ENCODE measurements around the gene FKBP7. TPM values are rescaled to one million over a fixed set of nuclear protein-coding genes. Genes with fewer than 3 reads are reported as not detected.

The FKBP7 gene
- total and polyA plus RNA-seq, 2 of the 13 experiments (the other 11 are each of a cell fraction or from before 2014, with no cell fraction given), result 12.4 to 14.8 TPM

DNA sequence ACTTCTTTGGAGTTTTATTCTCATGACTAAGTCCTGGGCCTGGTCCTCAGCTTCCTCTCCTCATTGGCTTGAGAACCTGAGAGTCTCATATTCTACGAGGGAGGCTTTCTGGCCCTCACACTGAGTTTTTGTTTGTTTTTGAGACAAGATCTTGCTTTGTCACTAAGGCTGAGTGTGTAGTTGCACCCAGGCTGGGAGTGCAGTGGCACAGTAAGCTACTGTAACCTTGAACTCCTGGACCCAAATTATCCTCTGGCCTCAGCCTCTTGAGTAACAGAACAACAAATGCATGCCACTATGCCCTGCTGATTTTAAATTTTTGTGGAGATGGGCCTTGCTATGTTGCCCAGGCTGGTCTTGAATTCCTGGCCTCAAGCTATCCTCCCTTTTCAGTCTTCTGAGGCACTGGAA, 50.0 kb downstream of the FKBP7 start (continued):
- TF ChIP-seq CENPT (CRISPR knock-in tag; IDR thresholded peaks at IDR 0.05; ENCODE audit: low read depth) (no peak), RARA (CRISPR knock-in tag; IDR thresholded peaks at IDR 0.05) (peak; percentile 89), ZNF564 (CRISPR knock-in tag; IDR thresholded peaks at IDR 0.05) (0 out of 2 replicates have a peak, but pooled peaks have one; percentile 68), RFX1 (IDR thresholded peaks at IDR 0.05) (no peak), ELF4 (CRISPR knock-in tag; IDR thresholded peaks at IDR 0.05; ENCODE audit: borderline replicate concordance) (no peak), ZNF496 (CRISPR knock-in tag; IDR thresholded peaks at IDR 0.05; ENCODE audit: insufficient replicate concordance) (no peak), KLF16 (CRISPR knock-in tag; IDR thresholded peaks at IDR 0.05) (peak in 1 of 2 experiments; percentile 59; a peak in 1 of 4 replicates), TBX2 (CRISPR knock-in tag; IDR thresholded peaks at IDR 0.05; ENCODE audit: borderline replicate concordance) (peak; percentile 79), SRSF1 (optimal IDR thresholded peaks at IDR 0.05; ENCODE audit: low read depth, low read length) (no peak), AHR (CRISPR knock-in tag; IDR thresholded peaks at IDR 0.05) (no peak), HNRNPL (IDR thresholded peaks at IDR 0.05; ENCODE audit: low read depth, low read length) (no peak), MEIS1 (CRISPR knock-in tag; IDR thresholded peaks at IDR 0.05; ENCODE audit: borderline replicate concordance) (no peak), ZC3H4 (CRISPR knock-in tag; IDR thresholded peaks at IDR 0.05; ENCODE audit: borderline replicate concordance) (no peak), HNF4A (CRISPR knock-in tag; IDR thresholded peaks at IDR 0.05) (peak; percentile 99), ZNF790 (CRISPR knock-in tag; IDR thresholded peaks at IDR 0.05; ENCODE audit: borderline replicate concordance) (no peak)
- TF ChIP-seq, protein P1, sequence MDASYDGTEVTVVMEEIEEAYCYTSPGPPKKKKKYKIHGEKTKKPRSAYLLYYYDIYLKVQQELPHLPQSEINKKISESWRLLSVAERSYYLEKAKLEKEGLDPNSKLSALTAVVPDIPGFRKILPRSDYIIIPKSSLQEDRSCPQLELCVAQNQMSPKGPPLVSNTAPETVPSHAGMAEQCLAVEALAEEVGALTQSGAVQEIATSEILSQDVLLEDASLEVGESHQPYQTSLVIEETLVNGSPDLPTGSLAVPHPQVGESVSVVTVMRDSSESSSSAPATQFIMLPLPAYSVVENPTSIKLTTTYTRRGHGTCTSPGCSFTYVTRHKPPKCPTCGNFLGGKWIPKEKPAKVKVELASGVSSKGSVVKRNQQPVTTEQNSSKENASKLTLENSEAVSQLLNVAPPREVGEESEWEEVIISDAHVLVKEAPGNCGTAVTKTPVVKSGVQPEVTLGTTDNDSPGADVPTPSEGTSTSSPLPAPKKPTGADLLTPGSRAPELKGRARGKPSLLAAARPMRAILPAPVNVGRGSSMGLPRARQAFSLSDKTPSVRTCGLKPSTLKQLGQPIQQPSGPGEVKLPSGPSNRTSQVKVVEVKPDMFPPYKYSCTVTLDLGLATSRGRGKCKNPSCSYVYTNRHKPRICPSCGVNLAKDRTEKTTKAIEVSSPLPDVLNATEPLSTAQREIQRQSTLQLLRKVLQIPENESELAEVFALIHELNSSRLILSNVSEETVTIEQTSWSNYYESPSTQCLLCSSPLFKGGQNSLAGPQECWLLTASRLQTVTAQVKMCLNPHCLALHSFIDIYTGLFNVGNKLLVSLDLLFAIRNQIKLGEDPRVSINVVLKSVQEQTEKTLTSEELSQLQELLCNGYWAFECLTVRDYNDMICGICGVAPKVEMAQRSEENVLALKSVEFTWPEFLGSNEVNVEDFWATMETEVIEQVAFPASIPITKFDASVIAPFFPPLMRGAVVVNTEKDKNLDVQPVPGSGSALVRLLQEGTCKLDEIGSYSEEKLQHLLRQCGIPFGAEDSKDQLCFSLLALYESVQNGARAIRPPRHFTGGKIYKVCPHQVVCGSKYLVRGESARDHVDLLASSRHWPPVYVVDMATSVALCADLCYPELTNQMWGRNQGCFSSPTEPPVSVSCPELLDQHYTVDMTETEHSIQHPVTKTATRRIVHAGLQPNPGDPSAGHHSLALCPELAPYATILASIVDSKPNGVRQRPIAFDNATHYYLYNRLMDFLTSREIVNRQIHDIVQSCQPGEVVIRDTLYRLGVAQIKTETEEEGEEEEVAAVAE (CRISPR knock-in tag; IDR thresholded peaks at IDR 0.05; ENCODE audit: borderline replicate concordance), result peak; percentile 19; the same call in 1 of the 2 replicates
- TF ChIP-seq, protein P2, sequence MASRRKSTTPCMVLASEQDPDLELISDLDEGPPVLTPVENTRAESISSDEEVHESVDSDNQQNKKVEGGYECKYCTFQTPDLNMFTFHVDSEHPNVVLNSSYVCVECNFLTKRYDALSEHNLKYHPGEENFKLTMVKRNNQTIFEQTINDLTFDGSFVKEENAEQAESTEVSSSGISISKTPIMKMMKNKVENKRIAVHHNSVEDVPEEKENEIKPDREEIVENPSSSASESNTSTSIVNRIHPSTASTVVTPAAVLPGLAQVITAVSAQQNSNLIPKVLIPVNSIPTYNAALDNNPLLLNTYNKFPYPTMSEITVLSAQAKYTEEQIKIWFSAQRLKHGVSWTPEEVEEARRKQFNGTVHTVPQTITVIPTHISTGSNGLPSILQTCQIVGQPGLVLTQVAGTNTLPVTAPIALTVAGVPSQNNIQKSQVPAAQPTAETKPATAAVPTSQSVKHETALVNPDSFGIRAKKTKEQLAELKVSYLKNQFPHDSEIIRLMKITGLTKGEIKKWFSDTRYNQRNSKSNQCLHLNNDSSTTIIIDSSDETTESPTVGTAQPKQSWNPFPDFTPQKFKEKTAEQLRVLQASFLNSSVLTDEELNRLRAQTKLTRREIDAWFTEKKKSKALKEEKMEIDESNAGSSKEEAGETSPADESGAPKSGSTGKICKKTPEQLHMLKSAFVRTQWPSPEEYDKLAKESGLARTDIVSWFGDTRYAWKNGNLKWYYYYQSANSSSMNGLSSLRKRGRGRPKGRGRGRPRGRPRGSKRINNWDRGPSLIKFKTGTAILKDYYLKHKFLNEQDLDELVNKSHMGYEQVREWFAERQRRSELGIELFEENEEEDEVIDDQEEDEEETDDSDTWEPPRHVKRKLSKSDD (CRISPR knock-in tag; IDR thresholded peaks at IDR 0.05; ENCODE audit: low read depth), result no peak
- TF ChIP-seq, protein P3, sequence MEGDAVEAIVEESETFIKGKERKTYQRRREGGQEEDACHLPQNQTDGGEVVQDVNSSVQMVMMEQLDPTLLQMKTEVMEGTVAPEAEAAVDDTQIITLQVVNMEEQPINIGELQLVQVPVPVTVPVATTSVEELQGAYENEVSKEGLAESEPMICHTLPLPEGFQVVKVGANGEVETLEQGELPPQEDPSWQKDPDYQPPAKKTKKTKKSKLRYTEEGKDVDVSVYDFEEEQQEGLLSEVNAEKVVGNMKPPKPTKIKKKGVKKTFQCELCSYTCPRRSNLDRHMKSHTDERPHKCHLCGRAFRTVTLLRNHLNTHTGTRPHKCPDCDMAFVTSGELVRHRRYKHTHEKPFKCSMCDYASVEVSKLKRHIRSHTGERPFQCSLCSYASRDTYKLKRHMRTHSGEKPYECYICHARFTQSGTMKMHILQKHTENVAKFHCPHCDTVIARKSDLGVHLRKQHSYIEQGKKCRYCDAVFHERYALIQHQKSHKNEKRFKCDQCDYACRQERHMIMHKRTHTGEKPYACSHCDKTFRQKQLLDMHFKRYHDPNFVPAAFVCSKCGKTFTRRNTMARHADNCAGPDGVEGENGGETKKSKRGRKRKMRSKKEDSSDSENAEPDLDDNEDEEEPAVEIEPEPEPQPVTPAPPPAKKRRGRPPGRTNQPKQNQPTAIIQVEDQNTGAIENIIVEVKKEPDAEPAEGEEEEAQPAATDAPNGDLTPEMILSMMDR (CRISPR knock-in tag; IDR thresholded peaks at IDR 0.05), result no peak
